Endothelial cell of umbilical vein (primary cell): ENCODE data around the gene ATP6V1G2. TPM values are rescaled to one million over a fixed set of nuclear protein-coding genes. Genes with fewer than 3 reads are reported as not detected.

Experiments
- Bru-seq: library from RNA; stranded (reverse); fragments of 400-500 nt; gene quantifications from one replicate; lab custom pipeline; 2021; lab: Mats Ljungman, UMichigan
- BruChase-seq, 2 experiments: library from RNA; stranded (reverse); fragments of 400-500 nt; gene quantifications; one replicate each; lab custom pipeline; 2021; lab: Mats Ljungman, UMichigan
- BruUV-seq: library from RNA; stranded (reverse); fragments of 400-500 nt; replicated peaks from 2 replicates; lab custom pipeline; 2021; lab: Mats Ljungman, UMichigan
- CTCF ChIA-PET: fragments of 300-600, 350-600 bp; sonication (Branson Sonifier 250); formaldehyde crosslinking; loops from one replicate; lab custom pipeline; 2021; ENCODE audit warnings: antibody characterized with exemption, inconsistent platforms; lab: Charles Lee
- POLR2A ChIA-PET: fragments of 300-600, 350-600 bp; sonication (Branson Sonifier 250); formaldehyde crosslinking; loops from one replicate; lab custom pipeline; 2021; ENCODE audit warnings: antibody characterized with exemption, inconsistent platforms; lab: Charles Lee
- DNase-seq: peaks from one replicate; pipeline ENCODE4 v3.0.0-alpha.2; 2011; ENCODE audit warnings: low read depth, low spot score
- FAIRE-seq: peaks from 2 replicates; lab custom pipeline; 2011; peaks lifted over from hg19 to GRCh38; lab: Jason Lieb, UNC
- H2AFZ ChIP-seq: 2 replicates; pipeline ENCODE4 v1.6.0; 2012; ENCODE audit warnings: low read depth, low read length, control low read depth, inconsistent platforms
- H3K27ac ChIP-seq: 2 replicates; pipeline ENCODE4 v1.5.1; 2011; ENCODE audit warnings: low read depth, mild to moderate bottlenecking, control low read depth, low read length, moderate library complexity; ENCODE audit not compliant: insufficient read depth
- H3K27me3 ChIP-seq, 2 experiments: 2 replicates each; pipeline versions ENCODE4 v1.6.0 to v1.6.1; 2011; ENCODE audit warnings: low read length in 2 of 2, mixed read lengths in 1 of 2; ENCODE audit not compliant: control insufficient read depth in 2 of 2, insufficient read depth in 2 of 2
- H3K36me3 ChIP-seq, 2 experiments: 2 replicates in 1 of 2; 3 replicates in 1 of 2; pipeline ENCODE4 v1.5.1; 2011; ENCODE audit warnings: low read length in 2 of 2, mild to moderate bottlenecking in 1 of 2, moderate library complexity in 1 of 2; ENCODE audit not compliant: control insufficient read depth in 2 of 2, insufficient read depth in 2 of 2; ENCODE audit errors: extremely low read depth in 1 of 2
- H3K4me1 ChIP-seq: 3 replicates; pipeline ENCODE4 v1.5.1; 2011; ENCODE audit warnings: mild to moderate bottlenecking, low read length; ENCODE audit not compliant: control insufficient read depth, insufficient read depth; ENCODE audit errors: extremely low read depth
- H3K4me2 ChIP-seq: 2 replicates; pipeline ENCODE4 v1.6.1; 2011; ENCODE audit warnings: low read length, control low read depth, mixed read lengths; ENCODE audit not compliant: insufficient read depth
- H3K4me3 ChIP-seq, 3 experiments: fragments of 200-600 bp in 1 of 3; sonication (generic), shearing (Covaris generic) in 1 of 3; replicated peaks in 1 of 3; 2 replicates each; pipeline ENCODE4 v1.5.1; 2011 to 2016; ENCODE audit warnings: control low read depth in 3 of 3, low read length in 3 of 3, mild to moderate bottlenecking in 2 of 3, inconsistent platforms in 1 of 3, low read depth in 1 of 3, moderate library complexity in 1 of 3; ENCODE audit not compliant: insufficient read depth in 1 of 3
- H3K79me2 ChIP-seq: 2 replicates; pipeline ENCODE4 v1.6.0; 2012; ENCODE audit warnings: low read length, inconsistent platforms; ENCODE audit not compliant: control insufficient read depth, insufficient read depth
- H3K9ac ChIP-seq: replicated peaks from 2 replicates; pipeline ENCODE3; 2011; ENCODE audit warnings: low read length, control low read depth; ENCODE audit not compliant: insufficient read depth; ENCODE audit errors: extremely low read depth
- H3K9me1 ChIP-seq: replicated peaks from 3 replicates; pipeline ENCODE4 v1.6.0; 2011; ENCODE audit warnings: mild to moderate bottlenecking, low read length; ENCODE audit not compliant: control insufficient read depth, insufficient read depth; ENCODE audit errors: extremely low read depth
- H3K9me3 ChIP-seq: replicated peaks from 2 replicates; pipeline ENCODE4 v1.5.1; 2012; ENCODE audit warnings: low read length, inconsistent platforms; ENCODE audit not compliant: control insufficient read depth, insufficient read depth
- H4K20me1 ChIP-seq: replicated peaks from 2 replicates; pipeline ENCODE3; 2011; ENCODE audit warnings: mild to moderate bottlenecking, low read length; ENCODE audit not compliant: control insufficient read depth, insufficient read depth; ENCODE audit errors: extremely low read depth
- JUN ChIP-seq: IDR thresholded peaks from 2 replicates; pipeline ENCODE4 v1.6.1; 2011; ENCODE audit warnings: borderline replicate concordance, low read depth; ENCODE audit not compliant: insufficient read length, insufficient read depth
- dilution Hi-C: fragments of 300-500 bp; cut with MboI; formaldehyde crosslinking; loops from one replicate; pipeline ENCODE4 v1.15.0; 2019; ENCODE audit warnings: low sequenced_read_pairs; ENCODE audit not compliant: extremely low pct_ligation_motif_present
- intact Hi-C: fragments of 100-400 bp; cut with micrococcal nuclease; formaldehyde crosslinking; loops from one replicate; pipeline ENCODE4 v1.10.0; 2022
- long read RNA-seq: library from polyadenylated mRNA; stranded (forward); transcript quantifications from one replicate; pipeline ENCODE4 v2.0.0, GENCODE V29; 2021
- polyA minus RNA-seq, 3 experiments: library from RNA; depleted of rRNA, polyadenylated mRNA; stranded (reverse); fragments of >200 nt; gene quantifications; 1 replicate in 1 of 3; 2 replicates in 2 of 3; pipeline ENCODE4 v1.2.3, GENCODE V29; 2011
- polyA plus RNA-seq, 4 experiments: library from polyadenylated mRNA; depleted of rRNA in 3 of 4; stranded (reverse) in 3 of 4; unstranded in 1 of 4; fragments of >200 nt; gene quantifications; 2 replicates each; pipeline versions ENCODE4 v1.2.1 to v1.2.3, GENCODE V29; 2011 to 2012; ENCODE audit warnings: missing spikeins in 1 of 4
- total RNA-seq: library from RNA; stranded (reverse); gene quantifications from 2 replicates; pipeline ENCODE4 v1.2.3, GENCODE V29; 2021
- TF ChIP-seq, protein P1 (sequence below), 2 donors: IDR thresholded peaks; 1 replicate in 1 of 2; 2 replicates in 1 of 2; pipeline ENCODE4 v1.5.1; 2011; ENCODE audit warnings: low read length in 2 of 2, mild to moderate bottlenecking in 2 of 2, moderate library complexity in 2 of 2, control low read depth in 1 of 2, inconsistent platforms in 1 of 2, low read depth in 1 of 2; ENCODE audit not compliant: insufficient read depth in 1 of 2; ENCODE audit errors: extremely low read depth in 1 of 2

ATP6V1G2 gene
- total RNA-seq = 0.84 and 1.4 TPM in 2 replicates
- 0.64 and 0.70 TPM in 2 replicates for polyA plus RNA-seq
- 0.63 and 0.66 TPM in 2 replicates for polyA plus RNA-seq (2011; cell fraction: cytosol; rRNA removed)
- polyA plus RNA-seq (2011; cell fraction: nucleus; rRNA removed) = 2.7 and 4.2 TPM in 2 replicates
- polyA plus RNA-seq (2012) = 0.49 and 0.70 TPM in 2 replicates
- 0.15 and 3.6 TPM in 2 replicates for polyA minus RNA-seq
- polyA minus RNA-seq (2011; cell fraction: cytosol; rRNA and poly(A)+ RNA removed) = not detected
- polyA minus RNA-seq (2011; cell fraction: nucleus; rRNA and poly(A)+ RNA removed) = 1.1 and 1.5 TPM in 2 replicates
- Bru-seq, nascent RNA = percentile 36 among the genes with signal in this experiment
- percentile 56 among the genes with signal in this experiment for BruChase-seq, experiment 1, labeled RNA remaining after a 6-hour chase
- percentile 39 among the genes with signal in this experiment for BruChase-seq, experiment 2, labeled RNA remaining after a 2-hour chase
- long read RNA-seq, partial matches to known transcripts = 0 of 2 reads
- long read RNA-seq, other reads (novel, unspliced or antisense) = 2 of 2 reads

- dilution Hi-C loops = no loop called here
- POLR2A ChIA-PET = no interaction called here
- H3K36me3 ChIP-seq = no peaks in the 10 kb centered on the region
These were observed at the start of gene ATP6V1G2 for GRCh38 chr6:31546339-31546957. ATP6V1G2 (minus strand) TSS chr6:31546608; CDS start chr6:31546559, 49 bp downstream.

More at GRCh38 chr6:31546339-31546957, at the start of gene ATP6V1G2:
- no peaks in the 10 kb centered on the region for H3K27me3 ChIP-seq
- DNase-seq (peak; percentile 89), FAIRE-seq (peak; percentile 78)
- H3K9me1 ChIP-seq = no peaks in the 10 kb centered on the region
- peak within 1 kb of the TSS; percentile 31 to 55 (median 34) for H3K4me3 ChIP-seq
- intact Hi-C loops = loop anchor here (1.0 to 10.0 kb wide), 9 partner anchors 52 to 406 kb away; partner anchors contain the start of genes CLIC1, HSPA1B and MICA
- H2AFZ ChIP-seq = peak within 1 kb of the TSS; percentile 43
- no TSS peak for BruUV-seq
- peaks cover 11% of the 10 kb centered on the region for H3K79me2 ChIP-seq
- CTCF ChIA-PET = interaction anchor here (0.9 to 31.0 kb wide), 10 partner anchors 10 to 250 kb away, joined by 3 to 1517 read pairs (median 3); partner anchors contain the start of genes GPANK1, LST1, LTB and NCR3
- peaks cover 20% of the 10 kb centered on the region for H3K4me1 ChIP-seq
- no peaks in the 10 kb centered on the region for H3K9me3 ChIP-seq
- peak within 1 kb of the TSS; percentile 87 for H3K27ac ChIP-seq
- peak within 1 kb of the TSS; percentile 87 for H3K4me2 ChIP-seq
- H4K20me1 ChIP-seq = no peaks in the 10 kb centered on the region
- peak within 1 kb of the TSS; percentile 96 for H3K9ac ChIP-seq
- TF ChIP-seq, protein P1, sequence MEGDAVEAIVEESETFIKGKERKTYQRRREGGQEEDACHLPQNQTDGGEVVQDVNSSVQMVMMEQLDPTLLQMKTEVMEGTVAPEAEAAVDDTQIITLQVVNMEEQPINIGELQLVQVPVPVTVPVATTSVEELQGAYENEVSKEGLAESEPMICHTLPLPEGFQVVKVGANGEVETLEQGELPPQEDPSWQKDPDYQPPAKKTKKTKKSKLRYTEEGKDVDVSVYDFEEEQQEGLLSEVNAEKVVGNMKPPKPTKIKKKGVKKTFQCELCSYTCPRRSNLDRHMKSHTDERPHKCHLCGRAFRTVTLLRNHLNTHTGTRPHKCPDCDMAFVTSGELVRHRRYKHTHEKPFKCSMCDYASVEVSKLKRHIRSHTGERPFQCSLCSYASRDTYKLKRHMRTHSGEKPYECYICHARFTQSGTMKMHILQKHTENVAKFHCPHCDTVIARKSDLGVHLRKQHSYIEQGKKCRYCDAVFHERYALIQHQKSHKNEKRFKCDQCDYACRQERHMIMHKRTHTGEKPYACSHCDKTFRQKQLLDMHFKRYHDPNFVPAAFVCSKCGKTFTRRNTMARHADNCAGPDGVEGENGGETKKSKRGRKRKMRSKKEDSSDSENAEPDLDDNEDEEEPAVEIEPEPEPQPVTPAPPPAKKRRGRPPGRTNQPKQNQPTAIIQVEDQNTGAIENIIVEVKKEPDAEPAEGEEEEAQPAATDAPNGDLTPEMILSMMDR (IDR thresholded peaks at IDR 0.05; ENCODE audit: extremely low read depth in 1 of 2, insufficient read depth in 1 of 2, low read depth in 1 of 2, low read length in 2 of 2) = peak; percentile 94 to 97
- no peak for TF ChIP-seq JUN
